NCI-H82 (cell line): ENCODE measurements around the gene POP5.
A peak's percentile ranks its signal among the peaks of the same experiment; 100 is the strongest.
"Not testable (repeated sequence)": the region's sequence is repeated elsewhere in the genome, so short reads cannot be mapped to it uniquely, and the experiment has no call there.

ENCODE experiments used
- DNase-seq: peaks from one replicate; lab custom pipeline; 2025; lab: John Stamatoyannopoulos, UW

POP5 gene

GRCh38 chr12:120580787-120581723 lies at the start of gene POP5:
Gene POP5, minus strand, starts transcription at chr12:120581402. Its CDS starts 40 bp downstream, at chr12:120581362.
- DNase-seq, result peak; percentile 100

GRCh38 chr12:120630104-120630892 lies 49.1 kb upstream of the POP5 start:
- DNase-seq, result peak; percentile 54

GRCh38 chr12:120628919-120629318 lies 47.7 kb upstream of the POP5 start:
- peak; percentile 55 for DNase-seq

GRCh38 chr12:120625557-120626419 lies 44.6 kb upstream of the POP5 start:
- DNase-seq, result peak; percentile 16

GRCh38 chr12:120620624-120621023 lies 39.4 kb upstream of the POP5 start:
- no peak for DNase-seq

GRCh38 chr12:120618954-120619615 lies 37.9 kb upstream of the POP5 start:
- DNase-seq, result no peak

GRCh38 chr12:120617767-120618166 lies 36.6 kb upstream of the POP5 start:
- DNase-seq, result not testable (repeated sequence)

- DNase-seq, result not testable (repeated sequence)
These were observed 36.0 kb upstream of the POP5 start for GRCh38 chr12:120617193-120617592.

GRCh38 chr12:120614848-120615247 lies 33.6 kb upstream of the POP5 start:
- no peak for DNase-seq

GRCh38 chr12:120611534-120611933 lies 30.3 kb upstream of the POP5 start:
- DNase-seq, result not testable (repeated sequence)

GRCh38 chr12:120610560-120610959 lies 29.4 kb upstream of the POP5 start:
- no peak for DNase-seq

- DNase-seq, result peak; percentile 63
These were observed 21.2 kb upstream of the POP5 start for GRCh38 chr12:120602416-120602815.

- peak; percentile 50 for DNase-seq
These were observed 18.7 kb upstream of the POP5 start for GRCh38 chr12:120599672-120600552.

- no peak for DNase-seq
These were observed 17.7 kb upstream of the POP5 start for GRCh38 chr12:120598674-120599463.

- DNase-seq, result peak; percentile 34
These were observed 16.7 kb upstream of the POP5 start for GRCh38 chr12:120597861-120598260.

- DNase-seq, result no peak
These were observed 15.7 kb upstream of the POP5 start for GRCh38 chr12:120596901-120597300.

GRCh38 chr12:120592121-120593049 lies 11.2 kb upstream of the POP5 start:
- no peak for DNase-seq

- DNase-seq, result no peak
These were observed 9.7 kb upstream of the POP5 start for GRCh38 chr12:120590741-120591407.
